Neural progenitor cell (in vitro differentiated cells): ENCODE results near the gene ZNRD2. TPM values are rescaled to one million over a fixed set of nuclear protein-coding genes. Genes with fewer than 3 reads are reported as not detected.

Experiments
- DNase-seq: peaks from one replicate; pipeline ENCODE4 v3.0.0-alpha.2; 2016; ENCODE audit warnings: low spot score
- H2AFZ ChIP-seq: fragments of 200-600 bp; sonication (generic); replicated peaks from 2 replicates; pipeline ENCODE4 v1.6.1; 2016; ENCODE audit warnings: antibody characterized with exemption
- H3F3A ChIP-seq: fragments of 200-600 bp; sonication (generic); 2 replicates; pipeline ENCODE4 v1.6.1; 2016; ENCODE audit warnings: antibody characterized with exemption, low read depth
- H3K27ac ChIP-seq: fragments of 200-600 bp; sonication (generic); 2 replicates; pipeline ENCODE4 v1.5.1; 2016; ENCODE audit warnings: mild to moderate bottlenecking
- H3K27me3 ChIP-seq: fragments of 200-600 bp; sonication (generic); 2 replicates; pipeline ENCODE4 v1.6.1; 2016; ENCODE audit warnings: mild to moderate bottlenecking, moderate library complexity
- H3K36me3 ChIP-seq: fragments of 200-600 bp; sonication (generic); 2 replicates; pipeline ENCODE4 v1.5.1; 2016
- H3K4me1 ChIP-seq: fragments of 200-600 bp; sonication (generic); 2 replicates; pipeline ENCODE4 v1.6.1; 2016; ENCODE audit warnings: mixed run types
- H3K4me2 ChIP-seq: fragments of 200-600 bp; sonication (generic); 2 replicates; pipeline ENCODE4 v1.6.1; 2016
- H3K4me3 ChIP-seq: fragments of 200-600 bp; sonication (generic); 2 replicates; pipeline ENCODE4 v1.5.1; 2016
- H3K79me2 ChIP-seq: fragments of 200-600 bp; sonication (generic); 2 replicates; pipeline ENCODE4 v1.6.1; 2016; ENCODE audit warnings: low read depth
- H3K9ac ChIP-seq: fragments of 200-600 bp; sonication (generic); 2 replicates; pipeline ENCODE4 v1.6.1; 2016
- H3K9me3 ChIP-seq: fragments of 200-600 bp; sonication (generic); 2 replicates; pipeline ENCODE4 v1.5.1; 2016; ENCODE audit warnings: low read depth
- H4K20me1 ChIP-seq: fragments of 200-600 bp; sonication (generic); 2 replicates; pipeline ENCODE4 v1.6.1; 2016; ENCODE audit warnings: low read depth
- H3K27ac Mint-ChIP-seq: 3 replicates; pipeline ENCODE4 v1.8.0; 2021; ENCODE audit warnings: mixed read lengths
- H3K27me3 Mint-ChIP-seq: 2 replicates; pipeline ENCODE4 v1.8.0; 2022; ENCODE audit warnings: low read depth, mild to moderate bottlenecking, inconsistent platforms, moderate library complexity, mixed read lengths; ENCODE audit not compliant: insufficient read depth
- H3K36me3 Mint-ChIP-seq: 3 replicates; pipeline ENCODE4 v1.8.0; 2021; ENCODE audit warnings: mixed read lengths
- H3K4me1 Mint-ChIP-seq: 3 replicates; pipeline ENCODE4 v1.8.0; 2021; ENCODE audit warnings: mixed read lengths
- H3K4me3 Mint-ChIP-seq: 3 replicates; pipeline ENCODE4 v1.8.0; 2021; ENCODE audit warnings: mild to moderate bottlenecking, moderate library complexity, mixed read lengths
- H3K9me3 Mint-ChIP-seq: 3 replicates; pipeline ENCODE4 v1.8.0; 2020; ENCODE audit warnings: mixed read lengths
- EZH2 ChIP-seq: fragments of 200-600 bp; sonication (generic); IDR thresholded peaks from 2 replicates; pipeline ENCODE4 v1.6.1; 2017; ENCODE audit warnings: antibody characterized with exemption, mild to moderate bottlenecking, moderate library complexity
- EZH2phosphoT487 ChIP-seq: fragments of 200-600 bp; sonication (generic); IDR thresholded peaks from 2 replicates; pipeline ENCODE4 v1.6.1; 2017; ENCODE audit warnings: antibody characterized with exemption
- total RNA-seq: library from RNA; depleted of rRNA; stranded (reverse); fragments of >200 nt; gene quantifications from 2 replicates; pipeline ENCODE4 v1.2.3, GENCODE V29; 2015; ENCODE audit warnings: low replicate concordance
- TF ChIP-seq, protein P1 (sequence below): fragments of 200-600 bp; sonication (generic); IDR thresholded peaks from 2 replicates; pipeline ENCODE4 v1.5.1; 2017; ENCODE audit warnings: antibody characterized with exemption, mild to moderate bottlenecking

The ZNRD2 gene
- total RNA-seq, 1 donor from 2014 or later: 15.5 TPM

DNA sequence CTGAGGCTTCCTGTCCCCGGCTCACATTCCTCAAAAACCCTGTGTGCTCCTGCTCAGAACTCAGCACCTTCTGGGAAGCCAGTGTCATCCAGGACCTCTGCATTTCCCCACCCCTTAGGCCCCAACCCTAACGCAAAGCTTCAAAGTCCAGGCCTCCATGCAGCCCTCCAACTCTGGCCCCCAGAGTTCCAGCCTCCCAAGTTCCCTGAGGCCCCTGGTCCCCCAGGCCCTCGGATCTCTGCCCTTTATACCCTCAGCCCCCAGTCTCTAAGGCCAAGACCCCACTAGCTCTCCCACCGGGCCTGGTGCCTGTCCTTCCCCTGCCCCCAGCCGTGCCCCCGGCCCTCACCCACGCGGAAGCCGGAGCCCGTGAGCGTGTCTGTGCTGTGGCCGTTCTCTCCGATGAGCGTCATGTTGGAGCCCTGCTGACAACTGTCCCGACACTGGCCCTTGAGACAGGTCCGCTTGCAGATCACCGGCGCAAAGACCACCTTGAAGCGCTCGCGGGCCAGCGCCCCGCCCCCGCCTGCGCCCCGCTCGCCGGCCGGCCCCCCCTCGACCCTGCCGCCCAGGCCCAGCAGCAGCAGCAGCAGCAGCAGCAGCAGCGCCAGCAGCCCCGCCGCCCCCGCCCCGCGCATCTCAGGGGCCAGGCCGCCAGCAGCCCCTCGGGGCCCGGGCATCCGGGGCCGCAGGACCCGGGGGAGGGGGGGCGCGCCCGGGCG is 12.8 kb upstream of the ZNRD2 start:
- H3K4me2 ChIP-seq: peak overlapping the region; percentile 96
- H3K27me3 ChIP-seq: peaks cover 75% of the 10 kb centered on the region
- peaks cover 52% of the 10 kb centered on the region for H3F3A ChIP-seq
- H3K9me3 ChIP-seq: no peaks in the 10 kb centered on the region
- TF ChIP-seq, protein P1, sequence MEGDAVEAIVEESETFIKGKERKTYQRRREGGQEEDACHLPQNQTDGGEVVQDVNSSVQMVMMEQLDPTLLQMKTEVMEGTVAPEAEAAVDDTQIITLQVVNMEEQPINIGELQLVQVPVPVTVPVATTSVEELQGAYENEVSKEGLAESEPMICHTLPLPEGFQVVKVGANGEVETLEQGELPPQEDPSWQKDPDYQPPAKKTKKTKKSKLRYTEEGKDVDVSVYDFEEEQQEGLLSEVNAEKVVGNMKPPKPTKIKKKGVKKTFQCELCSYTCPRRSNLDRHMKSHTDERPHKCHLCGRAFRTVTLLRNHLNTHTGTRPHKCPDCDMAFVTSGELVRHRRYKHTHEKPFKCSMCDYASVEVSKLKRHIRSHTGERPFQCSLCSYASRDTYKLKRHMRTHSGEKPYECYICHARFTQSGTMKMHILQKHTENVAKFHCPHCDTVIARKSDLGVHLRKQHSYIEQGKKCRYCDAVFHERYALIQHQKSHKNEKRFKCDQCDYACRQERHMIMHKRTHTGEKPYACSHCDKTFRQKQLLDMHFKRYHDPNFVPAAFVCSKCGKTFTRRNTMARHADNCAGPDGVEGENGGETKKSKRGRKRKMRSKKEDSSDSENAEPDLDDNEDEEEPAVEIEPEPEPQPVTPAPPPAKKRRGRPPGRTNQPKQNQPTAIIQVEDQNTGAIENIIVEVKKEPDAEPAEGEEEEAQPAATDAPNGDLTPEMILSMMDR: no peak
- no peak for TF ChIP-seq EZH2
- no peak for TF ChIP-seq EZH2phosphoT487
- Mint-ChIP-seq H3K4me3 (peak overlapping the region; percentile 86), H3K27ac (peak overlapping the region; percentile 79), H3K36me3 (no peaks in the 10 kb centered on the region), H3K27me3 (peaks cover 17% of the 10 kb centered on the region), H3K9me3 (no peaks in the 10 kb centered on the region), H3K4me1 (peaks cover 65% of the 10 kb centered on the region)
- H3K4me1 ChIP-seq: peaks cover 44% of the 10 kb centered on the region
- no peaks in the 10 kb centered on the region for H3K79me2 ChIP-seq
- no peak overlapping the region for H2AFZ ChIP-seq
- DNase-seq: peak; percentile 67
- peak overlapping the region; percentile 71 for H3K4me3 ChIP-seq
- no peak overlapping the region for H3K9ac ChIP-seq
- peaks cover 6% of the 10 kb centered on the region for H4K20me1 ChIP-seq
- no peaks in the 10 kb centered on the region for H3K36me3 ChIP-seq
- H3K27ac ChIP-seq: no peak overlapping the region

- H3K79me2 ChIP-seq: no peaks in the 10 kb centered on the region
- Mint-ChIP-seq H3K27ac (peak within 1 kb of the TSS; percentile 79), H3K4me3 (peak within 1 kb of the TSS; percentile 86), H3K4me1 (peaks cover 62% of the 10 kb centered on the region), H3K27me3 (peaks cover 17% of the 10 kb centered on the region), H3K36me3 (no peaks in the 10 kb centered on the region), H3K9me3 (no peaks in the 10 kb centered on the region)
- H3K4me2 ChIP-seq: peak within 1 kb of the TSS; percentile 96
- H3K27ac ChIP-seq: no peak within 1 kb of the TSS
- no peaks in the 10 kb centered on the region for H3K36me3 ChIP-seq
- H3K4me1 ChIP-seq: peaks cover 39% of the 10 kb centered on the region
- H4K20me1 ChIP-seq: no peaks in the 10 kb centered on the region
- DNase-seq: peak; percentile 69
- H3K9me3 ChIP-seq: no peaks in the 10 kb centered on the region
- peak within 1 kb of the TSS; percentile 71 for H3K4me3 ChIP-seq
- no peak within 1 kb of the TSS for H2AFZ ChIP-seq
- peaks cover 66% of the 10 kb centered on the region for H3K27me3 ChIP-seq
- peaks cover 45% of the 10 kb centered on the region for H3F3A ChIP-seq
- TF ChIP-seq, protein P1: no peak
- TF ChIP-seq EZH2phosphoT487 (no peak), EZH2 (peak; percentile 46)
- H3K9ac ChIP-seq: no peak within 1 kb of the TSS
Observed at GRCh38 chr11:65558002-65558929, 12.0 kb upstream of the ZNRD2 start, which contains the start of gene LTBP3. LTBP3 (minus strand) TSS chr11:65558359; CDS start chr11:65557959, 400 bp downstream.

DNA sequence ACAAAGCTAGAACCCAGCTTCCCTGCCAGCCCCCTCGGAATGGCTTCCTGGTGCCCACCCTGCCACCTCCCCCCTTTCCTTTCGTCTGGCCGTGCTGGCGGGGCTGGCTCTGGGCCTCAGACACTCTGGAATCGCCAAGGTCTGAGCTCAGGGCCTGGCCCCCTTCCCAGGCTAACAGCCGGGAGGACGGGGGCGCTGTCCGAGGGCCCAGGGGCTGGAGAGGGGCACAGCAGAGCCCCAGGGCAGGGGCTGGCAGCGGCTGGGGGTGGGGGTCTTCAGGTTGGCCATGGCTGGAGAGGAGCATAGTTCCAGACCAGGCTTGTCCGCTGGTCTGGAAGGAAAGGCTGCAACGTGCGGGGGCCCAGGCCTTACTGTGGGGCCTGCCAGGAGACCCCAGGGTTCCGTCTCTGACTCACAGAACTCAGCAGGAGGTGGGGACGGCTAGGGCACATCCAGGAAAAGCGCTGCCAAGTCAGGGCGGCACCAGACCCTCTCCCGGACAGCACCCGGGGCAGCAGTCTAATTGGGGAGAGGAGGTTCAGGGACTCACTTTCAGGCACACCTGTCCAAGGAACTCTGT is 11.3 kb upstream of the ZNRD2 start:
- Mint-ChIP-seq H3K4me3 (peak overlapping the region; percentile 80), H3K27ac (no peak overlapping the region), H3K9me3 (no peaks in the 10 kb centered on the region), H3K36me3 (no peaks in the 10 kb centered on the region), H3K4me1 (peaks cover 62% of the 10 kb centered on the region), H3K27me3 (peaks cover 20% of the 10 kb centered on the region)
- H3F3A ChIP-seq: peaks cover 41% of the 10 kb centered on the region
- peak overlapping the region; percentile 71 for H3K4me3 ChIP-seq
- H3K79me2 ChIP-seq: no peaks in the 10 kb centered on the region
- no peak overlapping the region for H3K9ac ChIP-seq
- H3K9me3 ChIP-seq: no peaks in the 10 kb centered on the region
- H3K4me2 ChIP-seq: peak overlapping the region; percentile 96
- no peak overlapping the region for H3K27ac ChIP-seq
- H3K36me3 ChIP-seq: no peaks in the 10 kb centered on the region
- no peaks in the 10 kb centered on the region for H4K20me1 ChIP-seq
- H3K4me1 ChIP-seq: peaks cover 32% of the 10 kb centered on the region
- no peak for DNase-seq
- H2AFZ ChIP-seq: no peak overlapping the region
- no peak for TF ChIP-seq EZH2
- TF ChIP-seq, protein P1: no peak
- TF ChIP-seq EZH2phosphoT487: no peak
- H3K27me3 ChIP-seq: peaks cover 59% of the 10 kb centered on the region
